ENCODE data around the gene MGAM2. TPM values are rescaled to one million over a fixed set of nuclear protein-coding genes. Genes with fewer than 3 reads are reported as not detected.
"Not testable (repeated sequence)": the region's sequence is repeated elsewhere in the genome, so short reads cannot be mapped to it uniquely, and the experiment has no call there.

Gene MGAM2
- total RNA-seq, 2 experiments from 2014 or later: not detected

- CTCF ChIA-PET; intact Hi-C loops (cut with DNase I, micrococcal nuclease); H3K9me3 Mint-ChIP-seq (ENCODE audit: low read depth); H3K36me3 Mint-ChIP-seq (ENCODE audit: low read depth); H3K27me3 Mint-ChIP-seq; ATAC-seq; H3K4me3 Mint-ChIP-seq; H3K4me1 Mint-ChIP-seq; H3K27ac Mint-ChIP-seq; POLR2A ChIA-PET; DNase-seq: not testable (repeated sequence)
Observed at GRCh38 chr7:142099347-142099746, 12.2 kb upstream of the MGAM2 start.

DNA sequence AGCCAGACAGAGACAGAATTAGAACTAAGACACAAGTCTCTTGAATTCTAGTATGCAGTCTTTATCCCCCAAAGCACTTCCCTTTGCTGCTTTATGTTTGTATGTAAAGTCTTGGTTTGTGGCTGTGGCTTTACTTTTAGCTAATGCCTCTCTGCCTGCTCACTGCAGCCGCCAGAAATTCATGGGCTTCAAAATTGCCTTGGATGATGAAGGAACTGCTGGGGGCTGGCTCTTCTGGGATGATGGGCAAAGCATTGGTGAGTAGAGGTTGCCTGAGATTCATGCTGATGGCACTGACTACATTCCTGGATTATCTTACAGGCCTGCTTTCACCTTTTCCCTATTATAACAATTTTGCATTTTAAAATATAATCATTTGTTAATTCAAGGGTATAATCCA lies 10.9 kb upstream of the MGAM2 start:
- DNase-seq (no peak), ATAC-seq (no peak)
- CTCF ChIA-PET: interaction anchor here (0.8 kb wide), 1 partner anchor 36 kb away, joined by 3 read pairs; no protein-coding TSS in a partner anchor
- Mint-ChIP-seq H3K27me3 (peaks cover 2% of the 10 kb centered on the region), H3K9me3 (ENCODE audit: low read depth) (no peaks in the 10 kb centered on the region), H3K4me3 (no peak overlapping the region), H3K4me1 (no peaks in the 10 kb centered on the region), H3K36me3 (ENCODE audit: low read depth) (no peaks in the 10 kb centered on the region), H3K27ac (no peak overlapping the region)
- intact Hi-C loops (cut with DNase I, micrococcal nuclease): no loop called here
- POLR2A ChIA-PET: no interaction called here

DNA sequence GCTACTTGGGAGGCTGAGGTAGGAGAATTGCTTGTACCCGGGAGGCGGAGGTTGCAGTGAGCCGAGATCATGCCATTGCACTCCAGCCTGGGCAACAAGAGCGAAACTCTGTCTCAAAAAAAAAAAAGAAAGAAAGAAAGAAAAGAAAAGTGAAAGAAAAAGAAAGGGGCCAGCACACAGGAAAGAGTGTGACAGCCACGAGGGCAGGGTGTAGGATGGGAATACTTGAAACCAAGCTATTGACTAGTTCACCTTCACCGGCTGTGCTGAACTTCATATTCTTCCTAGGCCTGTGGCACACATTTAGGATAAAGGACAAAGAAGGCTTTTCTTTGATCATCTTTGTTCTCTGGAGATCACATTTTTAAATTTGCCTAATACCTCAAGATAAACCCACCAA lies 9.7 kb upstream of the MGAM2 start:
- ATAC-seq; intact Hi-C loops (cut with DNase I, micrococcal nuclease); H3K4me1 Mint-ChIP-seq; H3K9me3 Mint-ChIP-seq (ENCODE audit: low read depth); H3K27me3 Mint-ChIP-seq; H3K4me3 Mint-ChIP-seq; POLR2A ChIA-PET; H3K27ac Mint-ChIP-seq; H3K36me3 Mint-ChIP-seq (ENCODE audit: low read depth); DNase-seq; CTCF ChIA-PET: not testable (repeated sequence)

DNA sequence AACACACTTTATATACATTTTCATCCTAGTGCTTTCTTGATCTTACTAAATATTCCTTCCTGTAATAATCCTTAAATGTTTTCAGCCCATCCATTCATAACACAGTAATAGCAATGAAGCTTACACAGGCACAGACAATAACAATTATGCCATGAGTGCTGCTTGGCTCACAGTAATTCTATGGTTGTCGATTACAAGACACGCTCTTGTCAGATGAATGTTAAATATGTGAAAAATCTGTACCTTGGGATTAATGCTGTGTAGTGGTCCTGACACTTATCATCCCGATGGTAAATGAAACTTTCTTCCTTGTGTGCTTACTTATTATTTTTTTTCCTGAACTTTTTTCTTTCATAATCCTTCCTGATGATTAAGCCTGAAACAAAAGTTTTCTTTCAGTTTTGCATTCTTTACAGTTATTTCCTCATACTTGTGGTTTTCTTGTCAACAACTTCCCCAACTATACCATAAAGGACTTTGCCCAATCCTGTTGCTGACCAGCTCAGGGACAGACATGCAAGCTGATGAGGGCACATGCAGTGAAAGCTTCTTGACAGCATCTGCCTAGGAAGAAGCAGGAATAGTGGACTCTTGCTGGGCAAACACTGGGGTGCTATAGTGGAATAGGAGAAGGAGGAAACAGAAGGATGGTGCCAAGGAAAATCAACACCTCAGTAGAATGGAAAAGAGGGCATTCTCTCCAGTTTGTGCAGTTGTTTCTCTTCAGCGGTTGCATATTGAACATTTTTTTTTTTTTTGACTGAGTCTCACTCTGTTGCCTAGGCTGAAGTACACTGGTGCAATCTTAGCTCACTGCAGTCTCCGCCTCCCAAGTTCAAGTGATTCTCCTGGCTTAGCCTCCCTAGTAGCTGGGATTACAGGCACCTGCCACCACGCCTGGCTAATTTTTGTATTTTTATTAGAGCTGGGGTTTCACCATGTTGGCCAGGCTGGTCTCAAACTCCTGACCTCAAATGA lies 6.7 kb upstream of the MGAM2 start:
- no peaks in the 10 kb centered on the region for H3K4me1 Mint-ChIP-seq
- ChIA-PET CTCF (no interaction called here), POLR2A (no interaction called here)
- no peak overlapping the region for H3K4me3 Mint-ChIP-seq
- intact Hi-C loops (cut with DNase I, micrococcal nuclease): no loop called here
- no peak overlapping the region for H3K27ac Mint-ChIP-seq
- peaks cover 4% of the 10 kb centered on the region for H3K27me3 Mint-ChIP-seq
- no peaks in the 10 kb centered on the region for H3K36me3 Mint-ChIP-seq (ENCODE audit: low read depth)
- DNase-seq: no peak
- no peak for ATAC-seq
- no peaks in the 10 kb centered on the region for H3K9me3 Mint-ChIP-seq (ENCODE audit: low read depth)

- CTCF ChIA-PET: interaction anchor here (0.6 kb wide), 1 partner anchor 765 kb away, joined by 3 read pairs; no protein-coding TSS in a partner anchor
- ATAC-seq (no peak), DNase-seq (no peak)
- intact Hi-C loops (cut with DNase I, micrococcal nuclease): no loop called here
- Mint-ChIP-seq H3K4me1 (no peaks in the 10 kb centered on the region), H3K9me3 (ENCODE audit: low read depth) (no peaks in the 10 kb centered on the region), H3K4me3 (no peak overlapping the region), H3K27ac (no peak overlapping the region), H3K36me3 (ENCODE audit: low read depth) (no peaks in the 10 kb centered on the region), H3K27me3 (peaks cover 9% of the 10 kb centered on the region)
- POLR2A ChIA-PET: no interaction called here
Observed at GRCh38 chr7:142108728-142109505, 2.6 kb upstream of the MGAM2 start.

- intact Hi-C loops (cut with DNase I, micrococcal nuclease): no loop called here
- H3K27me3 Mint-ChIP-seq: peaks cover 9% of the 10 kb centered on the region
- no peak overlapping the region for H3K4me3 Mint-ChIP-seq
Observed at GRCh38 chr7:142110098-142110497, 1.4 kb upstream of the MGAM2 start.

GRCh38 chr7:142110638-142111037 lies 880 bp upstream of the MGAM2 start:
- Mint-ChIP-seq H3K9me3 (ENCODE audit: low read depth) (no peaks in the 10 kb centered on the region), H3K4me3 (no peak overlapping the region), H3K27me3 (peaks cover 9% of the 10 kb centered on the region), H3K36me3 (ENCODE audit: low read depth) (no peaks in the 10 kb centered on the region), H3K27ac (no peak overlapping the region), H3K4me1 (no peaks in the 10 kb centered on the region)
- intact Hi-C loops (cut with DNase I, micrococcal nuclease): no loop called here
- POLR2A ChIA-PET: no interaction called here
- ATAC-seq (no peak), DNase-seq (no peak)
- CTCF ChIA-PET: interaction anchor here (0.6 kb wide), 1 partner anchor 43 kb away, joined by 3 read pairs; no protein-coding TSS in a partner anchor

More at GRCh38 chr7:142110098-142110497, 1.4 kb upstream of the MGAM2 start:
- CTCF ChIA-PET: interaction anchor here (0.6 kb wide), 1 partner anchor 43 kb away, joined by 3 read pairs; no protein-coding TSS in a partner anchor
- POLR2A ChIA-PET: no interaction called here
- no peaks in the 10 kb centered on the region for H3K9me3 Mint-ChIP-seq (ENCODE audit: low read depth)
- no peak overlapping the region for H3K27ac Mint-ChIP-seq
- H3K4me1 Mint-ChIP-seq: no peaks in the 10 kb centered on the region
- no peak for ATAC-seq
- H3K36me3 Mint-ChIP-seq (ENCODE audit: low read depth): no peaks in the 10 kb centered on the region
- DNase-seq: no peak

GRCh38 chr7:142112086-142112485 lies 568 bp downstream of the MGAM2 start:
- Mint-ChIP-seq H3K36me3 (ENCODE audit: low read depth) (no peaks in the 10 kb centered on the region), H3K9me3 (ENCODE audit: low read depth) (no peaks in the 10 kb centered on the region), H3K4me1 (no peaks in the 10 kb centered on the region), H3K4me3 (no peak overlapping the region), H3K27me3 (peaks cover 7% of the 10 kb centered on the region), H3K27ac (no peak overlapping the region)
- ChIA-PET CTCF (interaction anchor here (0.6 to 1.0 kb wide), 3 partner anchors 12 to 75 kb away, joined by 3 read pairs; no protein-coding TSS in a partner anchor), POLR2A (interaction anchor here (0.5 kb wide), 1 partner anchor 74 kb away, joined by 5 read pairs; no protein-coding TSS in a partner anchor)
- no peak for DNase-seq
- intact Hi-C loops (cut with DNase I, micrococcal nuclease): no loop called here
- ATAC-seq: no peak

DNA sequence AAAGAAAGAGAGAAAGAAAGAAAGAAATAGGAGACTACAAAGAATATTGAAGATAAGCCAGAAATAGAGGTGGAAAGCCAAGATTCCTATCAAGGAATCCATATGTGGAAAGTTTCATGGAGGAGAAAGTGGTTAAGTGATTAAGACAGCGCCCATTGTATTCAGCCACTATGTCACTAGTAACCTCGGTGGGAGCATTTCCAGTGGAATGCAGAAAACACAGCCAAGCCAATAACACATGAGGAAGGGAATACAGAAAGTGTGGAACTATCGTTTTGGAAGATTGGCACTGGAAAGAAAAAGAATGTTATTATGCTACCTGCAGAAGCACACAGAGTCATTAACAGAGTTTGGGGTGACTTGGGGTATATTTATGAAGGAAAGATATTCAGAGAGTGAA lies 2.7 kb downstream of the MGAM2 start:
- DNase-seq: no peak
- ChIA-PET POLR2A (no interaction called here), CTCF (no interaction called here)
- Mint-ChIP-seq H3K36me3 (ENCODE audit: low read depth) (no peaks in the 10 kb centered on the region), H3K9me3 (ENCODE audit: low read depth) (no peaks in the 10 kb centered on the region), H3K27me3 (peaks cover 7% of the 10 kb centered on the region), H3K4me1 (no peaks in the 10 kb centered on the region), H3K4me3 (no peak overlapping the region), H3K27ac (no peak overlapping the region)
- ATAC-seq: no peak
- intact Hi-C loops (cut with DNase I, micrococcal nuclease): no loop called here

GRCh38 chr7:142120524-142120923 lies 9.0 kb downstream of the MGAM2 start:
- H3K4me3 Mint-ChIP-seq: no peak overlapping the region
- H3K4me1 Mint-ChIP-seq: no peaks in the 10 kb centered on the region
- DNase-seq (no peak), ATAC-seq (no peak)
- H3K9me3 Mint-ChIP-seq (ENCODE audit: low read depth): no peaks in the 10 kb centered on the region
- no peak overlapping the region for H3K27ac Mint-ChIP-seq
- ChIA-PET POLR2A (no interaction called here), CTCF (no interaction called here)
- no peaks in the 10 kb centered on the region for H3K36me3 Mint-ChIP-seq (ENCODE audit: low read depth)
- peaks cover 3% of the 10 kb centered on the region for H3K27me3 Mint-ChIP-seq
- intact Hi-C loops (cut with DNase I, micrococcal nuclease): no loop called here

DNA sequence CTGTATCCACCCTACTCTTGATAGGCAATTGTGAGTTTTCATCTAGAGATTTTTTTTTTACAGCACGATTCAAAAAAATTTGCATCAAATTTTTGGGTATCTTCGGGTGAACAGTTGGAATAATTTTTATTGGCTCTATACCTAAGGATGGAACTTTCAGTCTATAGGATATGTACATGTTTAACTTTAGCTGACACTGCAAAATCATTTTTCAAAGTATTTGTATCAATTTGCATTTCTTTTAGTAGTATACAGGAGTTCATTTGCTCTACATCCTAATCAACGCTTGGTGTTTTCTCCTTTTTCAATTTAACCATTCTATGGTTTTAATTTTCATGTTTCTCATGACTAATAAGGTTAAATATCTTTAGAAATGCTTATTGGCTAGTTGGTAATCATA lies 11.7 kb downstream of the MGAM2 start:
- CTCF ChIA-PET: interaction anchor here (0.7 to 0.8 kb wide), 2 partner anchors 12 to 16 kb away, joined by 3 read pairs; partner anchors contain the start of gene MGAM2
- POLR2A ChIA-PET: no interaction called here
- Mint-ChIP-seq H3K27me3 (peaks cover 5% of the 10 kb centered on the region), H3K4me1 (no peaks in the 10 kb centered on the region), H3K9me3 (ENCODE audit: low read depth) (no peaks in the 10 kb centered on the region), H3K4me3 (no peak overlapping the region), H3K27ac (no peak overlapping the region), H3K36me3 (ENCODE audit: low read depth) (no peaks in the 10 kb centered on the region)
- ATAC-seq: no peak
- intact Hi-C loops (cut with DNase I, micrococcal nuclease): no loop called here
- DNase-seq: no peak
